GM23338 (cell line): ENCODE results near the gene NPAS2. TPM values are rescaled to one million over a fixed set of nuclear protein-coding genes. Genes with fewer than 3 reads are reported as not detected.

Source experiments
- ATAC-seq: fragments of 200-7000 bp; cut with Tn5 transposase; 3 replicates; pipeline ENCODE4 v1.9.1; 2020
- DNase-seq: peaks from one replicate; pipeline ENCODE4 v3.0.0-alpha.2; 2015; ENCODE audit warnings: low spot score
- H2AFZ ChIP-seq: fragments of 200-600 bp; sonication (generic); 2 replicates; pipeline ENCODE4 v1.8.0; 2016; ENCODE audit warnings: antibody characterized with exemption, mild to moderate bottlenecking, moderate library complexity
- H3F3A ChIP-seq: fragments of 200-600 bp; sonication (generic); replicated peaks from 2 replicates; pipeline ENCODE4 v1.8.0; 2017; ENCODE audit warnings: antibody characterized with exemption, mixed run types, low read depth
- H3K27ac ChIP-seq: fragments of 200-600 bp; sonication (generic); 2 replicates; pipeline ENCODE4 v1.6.1; 2016; ENCODE audit warnings: low read depth
- H3K27me3 ChIP-seq: fragments of 200-600 bp; sonication (generic); 2 replicates; pipeline ENCODE4 v1.8.0; 2016; ENCODE audit warnings: mild to moderate bottlenecking, mixed run types, moderate library complexity; ENCODE audit not compliant: insufficient read depth
- H3K36me3 ChIP-seq: fragments of 200-600 bp; sonication (generic); 2 replicates; pipeline ENCODE4 v1.8.0; 2016; ENCODE audit warnings: mild to moderate bottlenecking; ENCODE audit not compliant: insufficient read depth
- H3K4me1 ChIP-seq: fragments of 200-600 bp; sonication (generic); 2 replicates; pipeline ENCODE4 v1.8.0; 2016; ENCODE audit warnings: mild to moderate bottlenecking, moderate library complexity; ENCODE audit not compliant: insufficient read depth
- H3K4me2 ChIP-seq: fragments of 200-600 bp; sonication (generic); 2 replicates; pipeline ENCODE4 v1.7.1; 2017; ENCODE audit warnings: mixed run types
- H3K4me3 ChIP-seq: fragments of 200-600 bp; sonication (generic); 2 replicates; pipeline ENCODE4 v1.6.1; 2016; ENCODE audit warnings: mixed run types
- H3K79me2 ChIP-seq: fragments of 200-600 bp; sonication (generic); replicated peaks from 2 replicates; pipeline ENCODE4 v1.8.0; 2017; ENCODE audit warnings: mild to moderate bottlenecking; ENCODE audit not compliant: insufficient read depth
- H3K9me2 ChIP-seq: fragments of 200-600 bp; sonication (generic); 2 replicates; pipeline ENCODE4 v1.8.0; 2017; ENCODE audit not compliant: insufficient read depth
- H4K20me1 ChIP-seq: fragments of 200-600 bp; sonication (generic); replicated peaks from 2 replicates; pipeline ENCODE4 v1.8.0; 2017; ENCODE audit warnings: mild to moderate bottlenecking; ENCODE audit not compliant: insufficient read depth
- H3K27ac Mint-ChIP-seq: 2 replicates; pipeline ENCODE4 v1.8.0; 2020; ENCODE audit warnings: inconsistent platforms, mild to moderate bottlenecking, moderate library complexity, mixed read lengths
- H3K27me3 Mint-ChIP-seq: 3 replicates; pipeline ENCODE4 v1.8.0; 2022; ENCODE audit warnings: low read depth, mild to moderate bottlenecking, moderate library complexity, mixed read lengths, inconsistent platforms; ENCODE audit not compliant: insufficient read depth, poor library complexity
- H3K36me3 Mint-ChIP-seq: 3 replicates; pipeline ENCODE4 v1.8.0; 2021; ENCODE audit warnings: low read depth, mild to moderate bottlenecking, inconsistent platforms, moderate library complexity, mixed read lengths
- H3K4me1 Mint-ChIP-seq: 3 replicates; pipeline ENCODE4 v1.8.0; 2020; ENCODE audit warnings: mild to moderate bottlenecking, inconsistent platforms, mixed read lengths
- H3K4me3 Mint-ChIP-seq: 3 replicates; pipeline ENCODE4 v1.8.0; 2021; ENCODE audit warnings: moderate library complexity, mild to moderate bottlenecking, inconsistent platforms, mixed read lengths
- H3K9me3 Mint-ChIP-seq: 3 replicates; pipeline ENCODE4 v1.8.0; 2020; ENCODE audit warnings: moderate library complexity, mild to moderate bottlenecking, inconsistent platforms, mixed read lengths
- CREB1 ChIP-seq: fragments of 250-450 bp; sonication (Bioruptor Pico); IDR thresholded peaks from 2 replicates; pipeline ENCODE4 v1.5.0; 2020; ENCODE audit warnings: low read depth, mild to moderate bottlenecking, moderate library complexity
- EZH2 ChIP-seq: fragments of 200-600 bp; sonication (generic); IDR thresholded peaks from one replicate; pipeline ENCODE4 v1.8.0; 2017; ENCODE audit warnings: antibody characterized with exemption, mild to moderate bottlenecking, low read depth; ENCODE audit not compliant: unreplicated experiment
- JUNB ChIP-seq: IDR thresholded peaks from one replicate; pipeline ENCODE4 v1.6.1; 2016; ENCODE audit warnings: antibody characterized with exemption; ENCODE audit not compliant: unreplicated experiment
- NANOG ChIP-seq: IDR thresholded peaks from 2 replicates; pipeline ENCODE4 v1.6.1; 2016; ENCODE audit warnings: antibody characterized with exemption, borderline replicate concordance
- POLR2AphosphoS5 ChIP-seq: IDR thresholded peaks from 2 replicates; pipeline ENCODE4 v1.6.1; 2016; ENCODE audit warnings: antibody characterized with exemption, low read depth
- STAT1 ChIP-seq: IDR thresholded peaks from one replicate; pipeline ENCODE4 v1.6.1; 2016; ENCODE audit warnings: antibody characterized with exemption; ENCODE audit not compliant: unreplicated experiment
- ZNF114 ChIP-seq: fragments of 250-450 bp; sonication (Bioruptor Pico); IDR thresholded peaks from 2 replicates; pipeline ENCODE4 v1.5.0; 2020; ENCODE audit warnings: mild to moderate bottlenecking, moderate library complexity
- ZNF331 ChIP-seq: fragments of 250-450 bp; sonication (Bioruptor Pico); IDR thresholded peaks from 2 replicates; pipeline ENCODE4 v1.5.0; 2020; ENCODE audit warnings: low read depth, mild to moderate bottlenecking, moderate library complexity
- polyA plus RNA-seq: library from polyadenylated mRNA; unstranded; fragments of >200 nt; fragmentation: Nextera tagmentation; extraction: Ambion mirVana; gene quantifications from 2 replicates; pipeline ENCODE4 v1.2.1, GENCODE V29; 2016
- total RNA-seq: library from RNA; depleted of rRNA; stranded (reverse); fragments of >200 nt; shearing (Covaris generic); gene quantifications from 2 replicates; pipeline ENCODE4 v1.2.3, GENCODE V29; 2014
- TF ChIP-seq, protein P1 (sequence below): IDR thresholded peaks from 2 replicates; pipeline ENCODE4 v1.6.1; 2016; ENCODE audit warnings: antibody characterized with exemption
- TF ChIP-seq, protein P2 (sequence below), 2 experiments: fragments of 200-600 bp in 1 of 2; sonication (generic) in 1 of 2; conservative IDR thresholded peaks; 2 replicates each; pipeline versions ENCODE4 v1.5.1 to v1.6.1; 2016 to 2017; ENCODE audit warnings: antibody characterized with exemption in 2 of 2, low read depth in 2 of 2, mild to moderate bottlenecking in 2 of 2, moderate library complexity in 1 of 2

NPAS2 gene
- total and polyA plus RNA-seq, 2 experiments from 2014 or later, result 0.56 to 1.1 TPM

DNA sequence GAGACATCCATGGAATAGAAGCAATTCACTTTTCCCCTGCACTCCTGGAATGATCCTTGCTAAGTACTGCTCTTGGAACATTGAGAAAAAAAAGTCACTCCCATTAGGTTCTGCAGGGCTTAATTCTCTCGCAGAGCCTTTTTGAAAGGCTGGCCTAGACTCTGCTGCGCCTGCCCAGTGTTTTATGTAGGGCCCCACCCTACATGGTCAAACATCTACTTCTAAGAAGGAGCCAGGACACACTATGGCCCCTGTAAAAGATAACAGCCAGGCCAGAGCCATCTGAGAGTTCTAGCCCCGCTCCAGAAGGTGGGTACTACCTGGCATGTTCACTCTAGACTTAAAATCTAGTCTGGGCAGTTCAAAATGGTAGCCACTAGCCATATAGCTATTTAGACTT, 30.6 kb upstream of the NPAS2 start (continued):
- TF ChIP-seq JUNB (no peak), NANOG (no peak), ZNF114 (CRISPR knock-in tag) (no peak), ZNF331 (CRISPR knock-in tag) (no peak), CREB1 (CRISPR knock-in tag) (no peak), STAT1 (no peak)
- TF ChIP-seq, protein P1, sequence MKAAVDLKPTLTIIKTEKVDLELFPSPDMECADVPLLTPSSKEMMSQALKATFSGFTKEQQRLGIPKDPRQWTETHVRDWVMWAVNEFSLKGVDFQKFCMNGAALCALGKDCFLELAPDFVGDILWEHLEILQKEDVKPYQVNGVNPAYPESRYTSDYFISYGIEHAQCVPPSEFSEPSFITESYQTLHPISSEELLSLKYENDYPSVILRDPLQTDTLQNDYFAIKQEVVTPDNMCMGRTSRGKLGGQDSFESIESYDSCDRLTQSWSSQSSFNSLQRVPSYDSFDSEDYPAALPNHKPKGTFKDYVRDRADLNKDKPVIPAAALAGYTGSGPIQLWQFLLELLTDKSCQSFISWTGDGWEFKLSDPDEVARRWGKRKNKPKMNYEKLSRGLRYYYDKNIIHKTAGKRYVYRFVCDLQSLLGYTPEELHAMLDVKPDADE, result no peak

DNA sequence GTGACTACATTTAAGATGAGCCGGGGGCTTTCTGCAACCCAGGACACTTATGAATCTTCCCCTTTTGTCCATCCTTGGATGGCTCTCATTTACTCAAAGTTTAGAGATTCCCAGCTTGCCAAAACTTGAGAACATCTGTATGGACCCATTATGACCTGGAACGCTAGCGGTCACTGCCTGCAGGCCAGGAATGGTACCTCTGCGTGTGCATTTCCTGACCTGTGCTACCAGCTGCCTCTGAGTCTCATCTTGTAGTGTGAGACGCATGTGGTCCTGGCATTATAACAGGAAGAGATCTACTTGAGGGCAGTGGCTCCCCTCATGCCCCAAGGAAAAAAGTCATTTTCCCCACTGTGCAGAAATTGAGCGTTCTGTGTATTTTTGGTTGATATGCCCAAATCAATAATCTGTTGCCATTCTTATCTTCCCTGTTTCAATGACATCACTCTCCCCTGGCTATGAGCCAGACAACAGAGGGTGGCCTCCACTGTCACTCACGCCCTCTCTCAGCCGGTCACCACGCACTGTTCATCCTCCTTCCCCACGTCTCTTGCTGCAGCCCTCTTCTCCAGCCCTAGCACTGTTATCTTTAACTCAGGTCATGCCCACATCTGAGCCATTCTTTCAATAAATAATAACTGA, 28.5 kb upstream of the NPAS2 start:
- DNase-seq (no peak), ATAC-seq (no peak)
- Mint-ChIP-seq H3K4me3 (no peak overlapping the region), H3K9me3 (no peaks in the 10 kb centered on the region), H3K27me3 (peaks cover 1% of the 10 kb centered on the region), H3K4me1 (no peaks in the 10 kb centered on the region), H3K27ac (no peak overlapping the region), H3K36me3 (no peaks in the 10 kb centered on the region; the same call in 2 of the 3 replicates)
- Histone ChIP-seq H3K27ac (no peak overlapping the region), H3K36me3 (no peaks in the 10 kb centered on the region), H3K9me2 (0 out of 2 replicates have a peak, but pooled peaks cover 6% of the 10 kb centered on the region), H3K79me2 (no peaks in the 10 kb centered on the region), H3K4me1 (no peaks in the 10 kb centered on the region), H3K4me2 (no peak overlapping the region), H3K4me3 (no peak overlapping the region), H3F3A (no peaks in the 10 kb centered on the region), H2AFZ (no peak overlapping the region), H4K20me1 (no peaks in the 10 kb centered on the region), H3K27me3 (no peaks in the 10 kb centered on the region)
- TF ChIP-seq ZNF331 (CRISPR knock-in tag) (no peak), JUNB (no peak)

DNA sequence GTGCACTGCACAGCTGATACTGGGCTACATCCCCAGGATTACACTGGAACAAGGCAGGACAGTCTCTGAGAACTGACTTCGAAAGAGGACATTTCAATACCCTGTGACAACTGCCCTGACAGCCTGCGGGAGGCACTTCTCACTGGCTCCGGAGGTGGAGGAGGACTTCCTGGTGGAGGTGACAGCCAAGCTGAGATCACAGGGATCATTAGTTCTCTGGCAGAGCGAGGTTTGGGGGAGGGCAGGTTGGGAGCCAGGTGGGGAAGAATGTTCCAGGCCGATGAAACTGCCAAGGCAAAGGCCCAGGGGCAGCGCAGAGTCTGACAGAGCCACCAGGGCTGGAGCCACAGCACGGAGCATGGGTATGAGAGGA, 28.0 kb upstream of the NPAS2 start:
- TF ChIP-seq, protein P2, sequence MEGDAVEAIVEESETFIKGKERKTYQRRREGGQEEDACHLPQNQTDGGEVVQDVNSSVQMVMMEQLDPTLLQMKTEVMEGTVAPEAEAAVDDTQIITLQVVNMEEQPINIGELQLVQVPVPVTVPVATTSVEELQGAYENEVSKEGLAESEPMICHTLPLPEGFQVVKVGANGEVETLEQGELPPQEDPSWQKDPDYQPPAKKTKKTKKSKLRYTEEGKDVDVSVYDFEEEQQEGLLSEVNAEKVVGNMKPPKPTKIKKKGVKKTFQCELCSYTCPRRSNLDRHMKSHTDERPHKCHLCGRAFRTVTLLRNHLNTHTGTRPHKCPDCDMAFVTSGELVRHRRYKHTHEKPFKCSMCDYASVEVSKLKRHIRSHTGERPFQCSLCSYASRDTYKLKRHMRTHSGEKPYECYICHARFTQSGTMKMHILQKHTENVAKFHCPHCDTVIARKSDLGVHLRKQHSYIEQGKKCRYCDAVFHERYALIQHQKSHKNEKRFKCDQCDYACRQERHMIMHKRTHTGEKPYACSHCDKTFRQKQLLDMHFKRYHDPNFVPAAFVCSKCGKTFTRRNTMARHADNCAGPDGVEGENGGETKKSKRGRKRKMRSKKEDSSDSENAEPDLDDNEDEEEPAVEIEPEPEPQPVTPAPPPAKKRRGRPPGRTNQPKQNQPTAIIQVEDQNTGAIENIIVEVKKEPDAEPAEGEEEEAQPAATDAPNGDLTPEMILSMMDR (conservative IDR thresholded peaks at IDR 0.05; ENCODE audit: low read depth in 2 of 2), result no peak
- TF ChIP-seq, protein P1, result no peak
- TF ChIP-seq POLR2AphosphoS5 (no peak), CREB1 (CRISPR knock-in tag) (no peak), STAT1 (no peak), JUNB (no peak), EZH2 (no peak)
- H3K9me2 ChIP-seq, result 0 out of 2 replicates have a peak, but pooled peaks cover 6% of the 10 kb centered on the region
- ATAC-seq (no peak), DNase-seq (no peak)
- H3K27me3 ChIP-seq, result no peaks in the 10 kb centered on the region
- no peaks in the 10 kb centered on the region for H3K4me1 ChIP-seq
- no peak overlapping the region for H2AFZ ChIP-seq
- no peaks in the 10 kb centered on the region for H3K4me1 Mint-ChIP-seq
- no peaks in the 10 kb centered on the region; the same call in 2 of the 3 replicates for H3K36me3 Mint-ChIP-seq
- H4K20me1 ChIP-seq, result no peaks in the 10 kb centered on the region
- no peaks in the 10 kb centered on the region for H3K79me2 ChIP-seq
- H3K36me3 ChIP-seq, result no peaks in the 10 kb centered on the region
- H3K4me3 Mint-ChIP-seq, result no peak overlapping the region
- no peak overlapping the region for H3K27ac Mint-ChIP-seq
- H3F3A ChIP-seq, result no peaks in the 10 kb centered on the region
- no peak overlapping the region for H3K4me3 ChIP-seq
- H3K27me3 Mint-ChIP-seq, result peaks cover 1% of the 10 kb centered on the region
- H3K9me3 Mint-ChIP-seq, result no peaks in the 10 kb centered on the region
- no peak overlapping the region for H3K27ac ChIP-seq
- H3K4me2 ChIP-seq, result no peak overlapping the region
